Dermis microvascular lymphatic vessel endothelial cell (primary cell): ENCODE measurements around the gene LRRC27. TPM values are rescaled to one million over a fixed set of nuclear protein-coding genes. Genes with fewer than 3 reads are reported as not detected.
"Not testable (repeated sequence)": the region's sequence is repeated elsewhere in the genome, so short reads cannot be mapped to it uniquely, and the experiment has no call there.

Source experiments
- DNase-seq, 2 donors: peaks; one replicate each; pipeline versions ENCODE4 v3.0.0 to v3.0.0-alpha.2; 2010; ENCODE audit warnings: low read depth in 2 of 2
- total RNA-seq: library from RNA; depleted of rRNA; stranded (reverse); fragments of >200 nt; gene quantifications from 2 replicates; pipeline ENCODE4 v1.2.1, GENCODE V29; 2014

Gene LRRC27
- total RNA-seq, 1 donor from 2014 or later, result 5.0 TPM

- DNase-seq, result peak in 1 of 2 donors; percentile 17
These were observed 5.0 kb downstream of the LRRC27 start for GRCh38 chr10:132336919-132337407.

- not testable (repeated sequence) for DNase-seq
These were observed 5.9 kb downstream of the LRRC27 start for GRCh38 chr10:132337854-132338253.

DNA sequence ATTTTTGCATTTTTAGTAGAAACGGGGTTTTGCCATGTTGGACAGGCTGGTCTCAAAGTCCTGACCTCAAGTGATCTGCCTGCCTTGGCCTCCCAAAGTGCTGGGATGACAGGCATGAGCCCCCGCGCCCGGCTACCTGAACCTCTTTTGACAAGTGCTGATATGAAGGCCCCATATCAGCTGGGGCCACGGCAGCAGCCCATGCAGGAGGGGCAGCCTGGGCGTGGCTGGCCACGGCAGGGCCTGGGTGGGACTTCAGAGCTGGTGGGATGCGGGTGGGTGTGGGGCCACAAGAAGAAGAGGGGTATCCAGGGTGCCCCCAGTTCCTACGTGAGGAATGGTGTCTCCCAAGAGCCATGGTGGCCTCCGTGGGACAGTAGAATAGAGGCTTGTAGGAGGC, 6.9 kb downstream of the LRRC27 start:
- no peak for DNase-seq

DNA sequence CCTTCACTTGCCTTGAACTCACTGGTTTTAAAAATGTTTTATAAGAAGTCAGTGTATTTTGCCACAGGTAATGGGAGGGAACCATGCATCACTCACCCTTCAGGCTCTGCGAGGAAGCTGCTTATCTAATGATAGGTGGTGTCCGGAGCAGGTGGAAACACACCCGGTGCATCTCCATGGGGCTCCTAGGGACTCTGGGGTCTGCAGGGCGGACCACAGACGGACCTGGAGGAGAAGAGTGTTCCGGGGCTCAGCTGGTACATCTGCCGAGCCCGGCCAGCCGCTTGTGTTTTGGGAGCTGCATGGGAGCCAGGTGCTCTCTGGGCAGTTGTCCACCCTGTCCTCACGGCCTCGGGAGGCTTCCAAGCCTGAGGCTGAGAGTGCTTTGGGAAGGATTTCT, 7.3 kb downstream of the LRRC27 start:
- no peak for DNase-seq

DNA sequence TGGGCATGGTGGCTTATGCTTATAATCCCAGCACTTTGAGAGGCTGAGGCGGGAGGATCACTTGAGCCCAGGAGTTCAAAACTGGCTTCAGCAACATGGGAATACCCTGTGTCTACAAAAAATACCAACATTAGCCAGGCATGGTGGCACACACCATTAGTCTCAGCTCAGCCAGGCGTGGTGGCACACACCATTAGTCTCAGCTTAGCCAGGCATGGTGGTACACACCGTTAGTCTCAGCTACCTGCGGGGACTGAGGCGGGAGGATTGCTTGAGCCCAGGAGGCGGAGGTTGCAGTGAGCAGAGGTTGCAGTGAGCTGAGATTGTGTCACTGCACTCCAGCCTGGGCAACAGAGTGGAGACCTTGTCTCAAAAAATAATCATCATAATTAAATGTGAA, 9.0 kb downstream of the LRRC27 start:
- no peak for DNase-seq

DNA sequence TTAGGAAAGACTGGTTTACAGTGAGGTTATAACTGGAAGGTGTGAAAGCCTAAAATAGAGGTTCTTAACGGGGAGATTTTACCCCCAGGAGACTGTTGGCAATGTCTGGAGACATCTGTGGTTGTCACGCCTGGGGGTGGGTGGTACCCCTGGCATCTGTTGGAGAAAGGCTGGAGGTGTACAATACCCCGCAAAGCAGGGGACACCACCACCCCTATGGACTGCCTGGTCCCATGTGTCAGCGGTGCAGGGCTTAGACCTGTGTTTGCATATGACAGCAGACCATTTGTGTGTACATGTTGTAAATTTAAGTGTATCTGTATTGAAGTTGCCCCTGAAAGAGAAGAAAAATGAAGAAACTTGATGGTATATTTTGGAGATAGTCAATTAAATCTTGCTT, 9.8 kb downstream of the LRRC27 start:
- DNase-seq, result no peak

GRCh38 chr10:132342553-132342952, 10.6 kb downstream of the LRRC27 start:
- no peak for DNase-seq

DNA sequence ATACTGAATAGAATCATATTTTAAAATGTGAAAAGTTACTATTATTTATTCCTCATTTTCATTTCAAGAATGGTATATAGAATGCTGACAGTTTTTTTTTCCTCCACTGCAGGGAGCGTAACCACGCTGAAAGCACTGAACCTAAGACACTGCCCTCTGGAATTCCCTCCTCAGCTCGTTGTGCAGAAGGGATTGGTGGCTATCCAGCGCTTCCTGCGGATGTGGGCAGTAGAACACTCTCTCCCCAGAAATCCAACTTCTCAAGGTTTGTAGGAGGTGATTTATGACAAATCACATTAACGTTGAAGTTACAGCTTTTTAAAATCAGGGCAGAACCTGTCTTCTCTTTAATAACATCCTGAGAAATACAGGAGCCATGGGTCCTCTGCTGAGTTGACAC, 12.4 kb downstream of the LRRC27 start:
- DNase-seq, result no peak

DNA sequence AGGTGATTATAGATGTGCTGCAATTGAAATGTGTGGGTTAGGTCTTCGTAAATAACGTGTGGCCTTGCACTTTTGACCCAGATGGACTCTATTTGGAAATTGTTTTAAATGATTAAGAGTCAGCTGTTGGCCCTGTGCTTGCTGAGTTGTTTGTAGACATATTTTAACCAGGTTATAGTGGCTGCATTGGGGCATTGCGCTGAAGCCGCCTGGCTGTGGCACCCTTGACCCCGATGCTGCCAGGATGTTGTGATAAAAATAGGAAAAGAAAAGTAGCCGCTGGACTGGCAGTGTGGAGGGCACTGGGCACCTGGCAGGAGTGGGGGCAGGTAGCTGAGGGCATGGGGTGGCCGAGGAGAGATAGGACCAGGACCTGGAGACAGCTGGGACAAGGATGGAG, 13.4 kb downstream of the LRRC27 start:
- no peak for DNase-seq

DNA sequence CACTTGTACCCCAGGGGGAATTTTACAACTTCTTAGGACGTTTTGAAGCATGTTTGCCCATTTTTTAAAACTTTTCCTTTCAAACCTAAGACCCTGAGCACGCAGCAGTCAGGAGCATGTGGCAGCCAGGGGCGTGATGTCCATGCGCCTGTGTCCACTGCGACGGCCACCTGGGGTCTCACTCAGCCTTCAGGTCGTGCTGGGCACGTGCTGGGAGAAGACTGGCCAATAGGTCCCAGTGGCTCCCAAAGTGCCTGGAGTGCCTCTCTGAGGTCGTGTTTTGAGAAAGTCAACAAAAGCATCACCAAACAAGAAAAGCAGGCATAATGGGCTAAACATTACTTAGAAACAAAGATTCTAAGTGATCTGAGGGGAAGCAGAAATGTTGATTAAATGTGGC, 14.8 kb downstream of the LRRC27 start:
- DNase-seq, result no peak

GRCh38 chr10:132347211-132347930, 15.4 kb downstream of the LRRC27 start:
- no peak for DNase-seq

DNA sequence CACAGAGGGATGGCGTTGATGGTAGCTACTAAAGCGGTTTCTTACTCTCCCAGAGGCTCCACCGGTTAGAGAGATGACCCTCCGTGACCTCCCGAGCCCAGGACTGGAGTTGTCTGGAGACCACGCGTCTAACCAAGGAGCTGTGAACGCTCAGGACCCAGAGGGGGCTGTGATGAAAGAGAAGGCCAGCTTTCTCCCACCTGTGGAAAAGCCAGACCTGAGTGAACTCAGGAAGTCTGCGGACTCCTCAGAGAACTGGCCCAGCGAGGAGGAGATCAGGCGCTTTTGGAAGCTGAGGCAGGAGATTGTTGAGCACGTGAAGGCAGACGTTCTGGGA, 15.9 kb downstream of the LRRC27 start:
- DNase-seq, result no peak

DNA sequence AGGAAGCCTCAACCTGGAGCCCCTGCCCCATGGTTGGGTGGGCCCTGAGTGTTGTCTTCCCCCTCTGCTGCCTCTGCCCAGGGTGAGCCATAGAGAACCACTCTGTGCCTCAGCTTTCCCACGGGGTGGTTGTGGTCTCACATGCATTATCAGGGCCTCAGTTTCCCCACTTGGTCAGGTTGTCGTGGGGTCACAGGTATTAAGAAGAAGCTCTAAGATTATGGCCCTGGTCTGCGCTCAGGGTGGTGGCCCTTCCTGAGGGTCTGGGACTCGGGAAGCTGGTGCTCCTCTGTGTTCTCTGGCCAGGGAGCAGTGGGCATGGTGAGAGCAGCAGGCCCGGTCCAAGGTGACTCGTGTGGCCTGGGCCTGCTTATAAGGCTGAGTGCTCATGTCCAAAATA, 17.8 kb downstream of the LRRC27 start:
- DNase-seq, result no peak

DNA sequence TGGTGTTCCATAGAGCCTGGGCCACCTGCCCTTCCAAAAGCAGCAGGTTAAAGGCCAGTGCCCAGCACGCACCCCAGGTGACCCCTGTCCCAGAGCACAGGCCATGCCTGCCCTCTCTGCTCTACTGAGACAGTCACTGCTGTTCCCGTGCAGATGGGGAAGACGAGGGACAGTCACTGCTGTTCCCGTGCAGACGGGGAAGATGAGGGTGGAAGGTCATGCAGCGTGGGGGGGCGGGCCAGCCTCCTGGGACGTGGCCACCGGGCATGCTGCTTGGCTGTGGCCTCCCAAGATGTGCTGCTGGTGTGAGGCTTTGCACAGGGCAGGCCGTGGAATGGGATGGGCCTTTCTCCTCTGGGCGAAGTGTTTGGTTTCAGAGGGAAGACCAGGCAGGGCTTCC, 18.4 kb downstream of the LRRC27 start:
- no peak for DNase-seq

- no peak for DNase-seq
These were observed 19.0 kb downstream of the LRRC27 start for GRCh38 chr10:132350946-132351345.

GRCh38 chr10:132351611-132352010, 19.6 kb downstream of the LRRC27 start:
- DNase-seq, result no peak

DNA sequence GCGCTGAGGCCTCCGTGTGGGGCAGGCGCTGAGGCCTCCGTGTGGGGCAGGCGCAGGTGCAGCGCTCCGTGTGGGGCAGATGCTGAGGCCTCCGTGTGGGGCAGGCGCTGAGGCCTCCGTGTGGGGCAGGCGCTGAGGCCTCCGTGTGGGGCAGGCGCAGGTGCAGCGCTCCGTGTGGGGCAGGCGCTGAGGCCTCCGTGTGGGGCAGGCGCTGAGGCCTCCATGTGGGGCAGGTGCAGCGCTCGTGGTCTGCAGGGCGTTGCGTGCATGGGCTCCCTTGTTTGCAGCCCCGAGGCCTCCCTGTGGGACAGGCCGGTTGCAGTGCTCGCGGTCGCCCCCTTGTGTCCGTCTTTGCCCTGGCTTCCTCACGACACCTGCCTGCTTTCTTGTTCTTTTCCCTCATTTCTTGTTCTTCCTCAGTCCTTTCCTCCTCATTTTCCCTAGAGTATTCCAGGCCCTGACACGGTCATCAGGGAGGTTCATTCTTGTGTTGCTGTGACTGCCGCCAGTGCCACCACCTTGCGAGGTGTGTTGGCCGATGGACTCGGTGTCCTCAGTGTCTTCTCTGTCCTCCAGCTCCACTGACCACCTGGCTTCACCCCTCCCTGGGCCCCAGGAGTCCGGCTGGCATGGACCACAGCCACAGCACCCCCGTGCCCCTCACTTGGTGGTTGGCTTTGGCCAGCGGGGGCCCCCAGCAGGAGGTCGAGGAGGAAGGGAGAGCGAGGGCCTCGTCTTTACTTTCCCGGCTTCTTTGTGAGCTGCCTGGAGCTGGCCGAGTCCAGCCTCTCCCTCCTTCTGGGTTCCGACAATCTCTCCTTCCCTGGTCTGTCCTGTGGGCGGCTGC, 20.7 kb downstream of the LRRC27 start:
- DNase-seq, result peak; percentile 16 to 59

- DNase-seq, result no peak
These were observed 21.7 kb downstream of the LRRC27 start for GRCh38 chr10:132353456-132354355.

GRCh38 chr10:132354356-132355094, 22.5 kb downstream of the LRRC27 start:
- DNase-seq, result no peak

GRCh38 chr10:132355297-132355696, 23.3 kb downstream of the LRRC27 start:
- DNase-seq, result no peak

GRCh38 chr10:132355754-132356153, 23.8 kb downstream of the LRRC27 start:
- DNase-seq, result no peak
